Osteoblast (primary cell): ENCODE data around the gene ACAT2. TPM values are rescaled to one million over a fixed set of nuclear protein-coding genes. Genes with fewer than 3 reads are reported as not detected.

Experiments used
- DNase-seq: peaks from one replicate; pipeline ENCODE4 v3.0.0; 2011; ENCODE audit warnings: low spot score, mixed read lengths; ENCODE audit not compliant: insufficient read length; ENCODE audit errors: missing footprints
- H2AFZ ChIP-seq: 2 replicates; pipeline ENCODE4 v1.6.0; 2011; ENCODE audit warnings: mild to moderate bottlenecking, low read length
- H3K27ac ChIP-seq: 2 replicates; pipeline ENCODE4 v1.5.1; 2011; ENCODE audit warnings: mild to moderate bottlenecking, low read depth, low read length, moderate library complexity
- H3K27me3 ChIP-seq: 2 replicates; pipeline ENCODE4 v1.6.0; 2012; ENCODE audit warnings: mild to moderate bottlenecking, control low read depth, inconsistent platforms, low read length, moderate library complexity; ENCODE audit not compliant: insufficient read depth
- H3K36me3 ChIP-seq: 2 replicates; pipeline ENCODE4 v1.5.1; 2011; ENCODE audit warnings: mild to moderate bottlenecking, low read length, control low read depth, moderate library complexity; ENCODE audit not compliant: insufficient read depth
- H3K4me1 ChIP-seq: 2 replicates; pipeline ENCODE4 v1.5.1; 2011; ENCODE audit warnings: mild to moderate bottlenecking, low read length, control low read depth, moderate library complexity; ENCODE audit not compliant: insufficient read depth
- H3K4me2 ChIP-seq: 2 replicates; pipeline ENCODE4 v1.6.0; 2011; ENCODE audit warnings: mild to moderate bottlenecking, low read length; ENCODE audit not compliant: insufficient read depth
- H3K4me3 ChIP-seq: fragments of 200-600 bp; sonication (generic); 3 replicates; pipeline ENCODE4 v1.5.1; 2012; ENCODE audit warnings: mild to moderate bottlenecking, low read length, inconsistent platforms; ENCODE audit not compliant: insufficient read depth
- H3K79me2 ChIP-seq: 2 replicates; pipeline ENCODE4 v1.6.0; 2012; ENCODE audit warnings: mild to moderate bottlenecking, low read length, control low read depth, inconsistent platforms; ENCODE audit not compliant: insufficient read depth
- H3K9me3 ChIP-seq: 2 replicates; pipeline ENCODE4 v1.5.1; 2011; ENCODE audit warnings: low read depth, low read length, control low read depth
- H4K20me1 ChIP-seq: 2 replicates; pipeline ENCODE4 v1.6.0; 2012; ENCODE audit warnings: mild to moderate bottlenecking, low read length, control low read depth; ENCODE audit not compliant: insufficient read depth
- total RNA-seq: library from RNA; depleted of rRNA; stranded (reverse); fragments of >200 nt; gene quantifications from 2 replicates; pipeline ENCODE4 v1.2.3, GENCODE V29; 2012
- TF ChIP-seq, protein P1 (sequence below): IDR thresholded peaks from 2 replicates; pipeline ENCODE4 v1.5.1; 2011; ENCODE audit warnings: mild to moderate bottlenecking, low read depth, low read length, moderate library complexity; ENCODE audit errors: extremely low read depth

Gene ACAT2
- total RNA-seq, 1 donor, result 41.6 TPM

DNA sequence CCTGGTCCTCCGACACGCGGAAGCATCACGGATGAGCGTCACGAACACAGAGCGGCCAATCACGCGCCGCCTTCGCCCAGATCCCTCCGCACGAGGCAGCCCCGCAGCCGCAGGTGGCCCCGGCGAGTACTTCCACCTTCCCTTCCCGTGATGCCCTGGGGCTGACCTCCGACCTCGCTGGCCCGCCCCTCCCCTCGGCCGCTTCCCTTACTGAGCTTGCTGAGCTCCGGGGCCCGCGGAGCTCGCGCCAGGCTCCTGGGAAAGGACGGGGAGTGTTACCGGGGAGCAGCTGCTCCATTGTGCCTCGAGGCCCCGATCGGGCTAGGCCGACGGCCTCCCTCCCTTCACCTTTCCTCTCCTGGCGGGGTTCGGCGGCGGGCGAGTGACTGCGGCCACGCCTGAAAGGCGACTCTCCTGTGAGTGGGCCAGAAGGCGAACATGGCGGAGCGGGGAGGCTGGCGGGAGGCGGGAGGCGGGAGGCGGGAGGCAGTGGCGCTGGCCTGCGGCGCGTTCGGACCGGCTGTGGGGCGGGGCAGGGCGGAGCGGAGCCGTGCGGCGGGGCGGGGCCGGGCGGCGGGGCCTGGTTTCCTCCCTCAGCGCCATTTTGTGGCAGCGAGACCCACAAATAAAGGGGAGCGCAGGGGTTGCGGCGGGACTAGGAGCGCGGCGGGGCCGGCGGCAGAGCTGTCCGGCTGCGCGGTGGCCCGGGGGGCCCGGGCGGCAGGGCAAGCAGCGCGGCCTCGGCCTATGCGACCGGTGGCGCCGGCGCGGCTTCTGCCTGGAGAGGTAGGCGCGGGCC, 34.7 kb upstream of the ACAT2 start, which contains the start of gene WTAP:
Gene WTAP, plus strand, starts transcription at position 589 of the 799 bp plus-strand sequence. CDS start 8,760 bp downstream, outside the sequence.
- peaks cover 8% of the 10 kb centered on the region for H3K36me3 ChIP-seq
- TF ChIP-seq, protein P1, sequence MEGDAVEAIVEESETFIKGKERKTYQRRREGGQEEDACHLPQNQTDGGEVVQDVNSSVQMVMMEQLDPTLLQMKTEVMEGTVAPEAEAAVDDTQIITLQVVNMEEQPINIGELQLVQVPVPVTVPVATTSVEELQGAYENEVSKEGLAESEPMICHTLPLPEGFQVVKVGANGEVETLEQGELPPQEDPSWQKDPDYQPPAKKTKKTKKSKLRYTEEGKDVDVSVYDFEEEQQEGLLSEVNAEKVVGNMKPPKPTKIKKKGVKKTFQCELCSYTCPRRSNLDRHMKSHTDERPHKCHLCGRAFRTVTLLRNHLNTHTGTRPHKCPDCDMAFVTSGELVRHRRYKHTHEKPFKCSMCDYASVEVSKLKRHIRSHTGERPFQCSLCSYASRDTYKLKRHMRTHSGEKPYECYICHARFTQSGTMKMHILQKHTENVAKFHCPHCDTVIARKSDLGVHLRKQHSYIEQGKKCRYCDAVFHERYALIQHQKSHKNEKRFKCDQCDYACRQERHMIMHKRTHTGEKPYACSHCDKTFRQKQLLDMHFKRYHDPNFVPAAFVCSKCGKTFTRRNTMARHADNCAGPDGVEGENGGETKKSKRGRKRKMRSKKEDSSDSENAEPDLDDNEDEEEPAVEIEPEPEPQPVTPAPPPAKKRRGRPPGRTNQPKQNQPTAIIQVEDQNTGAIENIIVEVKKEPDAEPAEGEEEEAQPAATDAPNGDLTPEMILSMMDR, result no peak
- H2AFZ ChIP-seq, result peak within 1 kb of the TSS; percentile 97
- H3K4me1 ChIP-seq, result peaks cover 25% of the 10 kb centered on the region
- H3K9me3 ChIP-seq, result no peaks in the 10 kb centered on the region
- H3K4me2 ChIP-seq, result peak within 1 kb of the TSS; percentile 97
- peaks cover 95% of the 10 kb centered on the region for H3K79me2 ChIP-seq
- DNase-seq, result peak; percentile 97
- peak within 1 kb of the TSS; percentile 91 for H3K27ac ChIP-seq
- H3K27me3 ChIP-seq, result no peaks in the 10 kb centered on the region
- peak within 1 kb of the TSS; percentile 84 for H3K4me3 ChIP-seq
- peaks cover 40% of the 10 kb centered on the region for H4K20me1 ChIP-seq

DNA sequence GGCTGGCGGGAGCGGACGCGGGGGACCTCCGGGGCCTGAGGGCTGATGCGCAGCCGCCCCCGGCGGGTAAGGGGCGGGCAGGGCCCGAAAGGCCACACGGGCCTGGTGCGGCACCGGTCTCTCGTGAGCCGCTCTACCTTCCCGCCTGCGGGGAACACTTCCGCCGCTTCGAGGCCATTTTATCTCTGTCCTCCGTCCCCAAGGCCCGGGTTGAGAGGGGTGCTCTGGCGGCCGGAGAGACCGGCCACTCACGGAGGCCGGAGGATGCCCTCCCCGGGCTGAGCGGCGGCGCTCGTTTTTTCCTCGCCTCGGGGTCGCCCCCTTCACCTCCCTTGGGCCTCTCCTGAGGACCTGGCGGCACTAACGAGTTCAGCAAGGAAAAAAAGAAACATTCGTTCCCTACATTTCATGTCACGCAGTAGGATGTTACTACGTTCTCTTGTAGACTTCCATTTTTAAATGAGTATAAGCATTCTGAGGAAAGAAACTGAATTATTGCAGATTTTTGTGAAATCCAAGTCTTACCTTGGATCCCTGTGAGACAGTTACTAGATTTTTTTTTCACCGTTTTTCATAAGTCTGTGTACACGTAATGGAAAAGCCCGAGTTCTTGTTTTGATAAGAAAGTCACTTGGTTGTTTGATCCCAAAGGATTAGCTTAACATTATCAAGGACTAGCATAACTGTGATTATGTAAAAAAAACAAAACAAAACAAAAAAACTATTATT, 34.0 kb upstream of the ACAT2 start:
- DNase-seq, result peak; percentile 90
- Histone ChIP-seq H4K20me1 (peaks cover 47% of the 10 kb centered on the region), H3K27ac (peak overlapping the region; percentile 91), H3K27me3 (no peaks in the 10 kb centered on the region), H3K36me3 (peaks cover 9% of the 10 kb centered on the region), H3K4me1 (peaks cover 25% of the 10 kb centered on the region), H3K4me3 (peak overlapping the region; percentile 84), H2AFZ (no peak overlapping the region), H3K4me2 (peak overlapping the region; percentile 97), H3K9me3 (no peaks in the 10 kb centered on the region), H3K79me2 (peaks cover 95% of the 10 kb centered on the region)
- TF ChIP-seq, protein P1, result no peak

DNA sequence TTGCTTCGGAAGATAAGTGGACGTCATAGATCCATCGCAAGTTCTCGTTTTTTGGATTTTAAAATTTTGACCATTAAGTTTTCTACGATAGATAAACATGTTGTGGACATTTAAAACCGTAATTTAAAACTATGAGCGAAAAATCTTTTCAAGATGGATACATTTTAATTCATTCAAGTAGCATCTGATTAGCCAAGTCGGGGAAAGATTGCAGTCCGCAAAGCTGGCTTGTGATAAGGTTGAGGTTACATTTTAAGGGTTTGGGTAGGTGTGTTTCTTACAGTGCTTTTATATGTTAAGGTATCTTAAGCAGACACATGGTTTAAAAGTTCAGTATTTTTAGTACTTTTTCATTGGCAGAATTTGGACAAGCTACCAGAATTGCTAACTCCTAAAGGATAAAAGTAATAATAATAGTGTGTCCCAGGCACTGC, 33.3 kb upstream of the ACAT2 start:
- DNase-seq, result no peak

More for the DNA sequence above, 33.3 kb upstream of the ACAT2 start:
- TF ChIP-seq, protein P1, result no peak
- H3K79me2 ChIP-seq, result peaks cover 95% of the 10 kb centered on the region
- no peaks in the 10 kb centered on the region for H3K9me3 ChIP-seq
- peak overlapping the region; percentile 97 for H3K4me2 ChIP-seq
- peak overlapping the region; percentile 91 for H3K27ac ChIP-seq
- H3K4me1 ChIP-seq, result peaks cover 25% of the 10 kb centered on the region
- H4K20me1 ChIP-seq, result peaks cover 53% of the 10 kb centered on the region
- peaks cover 9% of the 10 kb centered on the region for H3K36me3 ChIP-seq
- H2AFZ ChIP-seq, result no peak overlapping the region
- H3K4me3 ChIP-seq, result peak overlapping the region; percentile 84
- no peaks in the 10 kb centered on the region for H3K27me3 ChIP-seq
